Calu3 (cell line): Measurements from ENCODE around the gene CAP1. TPM values are rescaled to one million over a fixed set of nuclear protein-coding genes. Genes with fewer than 3 reads are reported as not detected.

Source experiments
- BruUV-seq: library from RNA; stranded (reverse); fragments of 400-500 nt; replicated peaks from 2 replicates; lab custom pipeline; 2021; lab: Mats Ljungman, UMichigan
- CTCF ChIA-PET: fragments of 300-600 bp; sonication (Branson Sonifier 250); formaldehyde crosslinking; loops from one replicate; lab custom pipeline; 2022; ENCODE audit warnings: antibody characterized with exemption; lab: Charles Lee
- DNase-seq: peaks from one replicate; pipeline ENCODE4 v3.0.0; 2022
- H3K27ac Mint-ChIP-seq: one replicate; pipeline ENCODE4 v1.8.0; 2022; ENCODE audit warnings: mixed read lengths; ENCODE audit not compliant: unreplicated experiment
- H3K27me3 Mint-ChIP-seq: one replicate; pipeline ENCODE4 v1.8.0; 2022; ENCODE audit warnings: mixed read lengths; ENCODE audit not compliant: unreplicated experiment
- H3K36me3 Mint-ChIP-seq: one replicate; pipeline ENCODE4 v1.8.0; 2022; ENCODE audit warnings: mild to moderate bottlenecking, moderate library complexity, mixed read lengths; ENCODE audit not compliant: insufficient read depth, unreplicated experiment
- H3K4me1 Mint-ChIP-seq: one replicate; pipeline ENCODE4 v1.8.0; 2022; ENCODE audit warnings: mild to moderate bottlenecking, low read depth, mixed read lengths; ENCODE audit not compliant: unreplicated experiment
- H3K4me3 Mint-ChIP-seq: one replicate; pipeline ENCODE4 v1.8.0; 2022; ENCODE audit warnings: mild to moderate bottlenecking, low read depth, moderate library complexity, mixed read lengths; ENCODE audit not compliant: unreplicated experiment
- H3K9me3 Mint-ChIP-seq: one replicate; pipeline ENCODE4 v1.8.0; 2022; ENCODE audit warnings: low read depth, mixed read lengths; ENCODE audit not compliant: unreplicated experiment
- CTCF ChIP-seq: fragments of 200-600 bp; IDR thresholded peaks from one replicate; pipeline ENCODE4 v1.8.0; 2022; ENCODE audit warnings: antibody characterized with exemption; ENCODE audit not compliant: unreplicated experiment
- intact Hi-C: fragments of 100-400 bp; cut with micrococcal nuclease; formaldehyde crosslinking; loops from one replicate; pipeline ENCODE4 v1.10.0; 2022; ENCODE audit not compliant: unreplicated experiment
- total RNA-seq: library from RNA; stranded (reverse); gene quantifications from 2 replicates; pipeline ENCODE4 v1.2.3, GENCODE V29; 2022

CAP1 gene
- total RNA-seq, 1 experiment from 2014 or later: 307 TPM

- Mint-ChIP-seq H3K4me3 (no peak overlapping the region), H3K4me1 (peaks cover 3% of the 10 kb centered on the region), H3K36me3 (peaks cover 36% of the 10 kb centered on the region), H3K27me3 (no peaks in the 10 kb centered on the region), H3K27ac (no peak overlapping the region), H3K9me3 (no peaks in the 10 kb centered on the region)
- no TSS peak for BruUV-seq
- DNase-seq: no peak
- CTCF ChIA-PET: no interaction called here
- TF ChIP-seq CTCF: no peak
- intact Hi-C loops: no loop called here
Measured at GRCh38 chr1:40049725-40050124, 9.2 kb downstream of the CAP1 start.

- peaks cover 25% of the 10 kb centered on the region for H3K36me3 Mint-ChIP-seq
- H3K27me3 Mint-ChIP-seq: no peaks in the 10 kb centered on the region
- TF ChIP-seq CTCF: no peak
- H3K4me3 Mint-ChIP-seq: no peak overlapping the region
- no peaks in the 10 kb centered on the region for H3K9me3 Mint-ChIP-seq
- no peak for DNase-seq
- BruUV-seq: no TSS peak
- H3K27ac Mint-ChIP-seq: no peak overlapping the region
- peaks cover 9% of the 10 kb centered on the region for H3K4me1 Mint-ChIP-seq
- intact Hi-C loops: no loop called here
- CTCF ChIA-PET: no interaction called here
Measured at GRCh38 chr1:40050863-40051262, 10.3 kb downstream of the CAP1 start.

DNA sequence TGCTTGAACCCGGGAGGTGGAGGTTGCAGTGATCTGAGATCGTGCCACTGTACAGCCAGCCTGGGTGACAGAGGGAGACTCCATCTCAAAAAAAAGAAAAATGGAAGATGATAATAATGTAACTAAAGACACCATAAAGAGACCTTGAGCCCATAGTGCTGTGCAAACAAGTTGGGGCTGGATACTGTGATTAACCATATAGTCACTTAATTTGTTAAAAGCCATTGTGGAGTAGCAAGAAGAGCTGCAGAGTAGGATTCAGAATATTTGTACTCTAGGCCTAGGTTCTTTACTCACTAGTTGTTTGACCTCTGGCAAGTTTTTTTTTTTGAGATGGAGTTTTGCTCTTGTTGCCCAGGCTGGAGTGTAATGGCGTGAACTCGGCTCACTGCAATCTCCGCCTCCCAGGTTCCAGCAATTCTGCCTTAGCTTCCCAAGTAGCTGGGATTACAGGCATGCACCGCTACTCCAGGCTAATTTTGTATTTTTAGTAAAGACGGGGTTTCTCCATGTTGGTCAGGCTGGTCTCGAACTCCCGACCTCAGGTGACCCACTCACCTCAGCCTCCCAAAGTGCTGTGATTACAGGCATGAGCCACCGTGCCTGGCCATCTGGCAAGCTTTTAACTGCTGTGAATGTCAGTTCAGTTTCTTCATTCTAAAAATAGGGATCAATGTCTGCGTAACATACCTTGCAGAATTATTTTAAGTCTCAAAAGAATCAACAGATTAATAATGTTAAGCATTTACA lies 12.8 kb downstream of the CAP1 start:
- Mint-ChIP-seq H3K9me3 (no peaks in the 10 kb centered on the region), H3K36me3 (peaks cover 21% of the 10 kb centered on the region), H3K4me1 (peaks cover 31% of the 10 kb centered on the region), H3K27me3 (no peaks in the 10 kb centered on the region), H3K4me3 (no peak overlapping the region), H3K27ac (no peak overlapping the region)
- no TSS peak for BruUV-seq
- DNase-seq: no peak
- CTCF ChIA-PET: no interaction called here
- intact Hi-C loops: no loop called here
- TF ChIP-seq CTCF: no peak

GRCh38 chr1:40056519-40057309 lies 16.2 kb downstream of the CAP1 start:
- intact Hi-C loops: no loop called here
- no peak for DNase-seq
- H3K9me3 Mint-ChIP-seq: no peaks in the 10 kb centered on the region
- H3K4me3 Mint-ChIP-seq: no peak overlapping the region
- no peak overlapping the region for H3K27ac Mint-ChIP-seq
- TF ChIP-seq CTCF: no peak
- no TSS peak for BruUV-seq
- peaks cover 50% of the 10 kb centered on the region for H3K4me1 Mint-ChIP-seq
- H3K36me3 Mint-ChIP-seq: peaks cover 27% of the 10 kb centered on the region
- CTCF ChIA-PET: interaction anchor here (0.7 kb wide), 1 partner anchor 18 kb away, joined by 3 read pairs; no protein-coding TSS in a partner anchor
- H3K27me3 Mint-ChIP-seq: no peaks in the 10 kb centered on the region
